SK-N-SH (cell line): ENCODE data around the gene CPNE1. TPM values are rescaled to one million over a fixed set of nuclear protein-coding genes. Genes with fewer than 3 reads are reported as not detected.

Source experiments
- CTCF ChIA-PET: fragments of 300-600, 350-600 bp; formaldehyde crosslinking; extraction: SDS; loops from one replicate; lab custom pipeline; 2021; lab: Yijun Ruan, JAX
- POLR2A ChIA-PET: fragments of 350-600 bp; sonication (Branson Sonifier 250); formaldehyde crosslinking; extraction: SDS; loops from one replicate; lab custom pipeline; 2020; ENCODE audit warnings: antibody characterized with exemption, inconsistent platforms; lab: Yijun Ruan, JAX
- DNase-seq: peaks from one replicate; pipeline ENCODE4 v3.0.0; 2012
- H2AFZ ChIP-seq: fragments of 200-600 bp; sonication (generic); 2 replicates; pipeline ENCODE4 v1.8.1; 2016; ENCODE audit warnings: antibody characterized with exemption, mild to moderate bottlenecking, low read depth
- H3F3A ChIP-seq: fragments of 200-600 bp; sonication (generic); replicated peaks from 2 replicates; pipeline ENCODE3; 2016; ENCODE audit warnings: antibody characterized with exemption, mild to moderate bottlenecking; ENCODE audit not compliant: insufficient read depth
- H3K27ac ChIP-seq, 2 experiments: fragments of 200-500 bp in 1 of 2; fragments of 200-600 bp in 1 of 2; sonication (Bioruptor generic) in 1 of 2; sonication (generic), shearing (Covaris generic) in 1 of 2; 2 replicates each; pipeline versions ENCODE4 v1.5.1 to v1.6.1; 2014 to 2016; ENCODE audit warnings: low read depth in 2 of 2, inconsistent platforms in 1 of 2, low read length in 1 of 2, mild to moderate bottlenecking in 1 of 2, mixed read lengths in 1 of 2
- H3K27me3 ChIP-seq: fragments of 200-600 bp; sonication (generic), shearing (Covaris generic); 2 replicates; pipeline ENCODE4 v1.6.1; 2016; ENCODE audit warnings: mixed run types; ENCODE audit not compliant: insufficient read depth
- H3K36me3 ChIP-seq, 2 experiments: fragments of 200-500 bp in 1 of 2; fragments of 200-600 bp in 1 of 2; sonication (Bioruptor generic) in 1 of 2; sonication (generic) in 1 of 2; replicated peaks in 1 of 2; 2 replicates each; pipeline versions ENCODE3 to v1.5.1; 2014 to 2016; ENCODE audit warnings: low read length in 1 of 2, mild to moderate bottlenecking in 1 of 2; ENCODE audit not compliant: insufficient read depth in 2 of 2, control insufficient read depth in 1 of 2
- H3K4me1 ChIP-seq, 2 experiments: fragments of 200-500 bp in 1 of 2; fragments of 200-600 bp in 1 of 2; sonication (Bioruptor generic) in 1 of 2; sonication (generic), shearing (Covaris generic) in 1 of 2; 2 replicates each; pipeline versions ENCODE4 v1.5.1 to v1.6.1; 2014 to 2016; ENCODE audit warnings: low read depth in 1 of 2, low read length in 1 of 2, mixed run types in 1 of 2; ENCODE audit not compliant: insufficient read depth in 2 of 2, control insufficient read depth in 1 of 2
- H3K4me2 ChIP-seq: fragments of 200-600 bp; sonication (generic), shearing (Covaris generic); 2 replicates; pipeline ENCODE4 v1.6.1; 2017; ENCODE audit warnings: mixed run types
- H3K4me3 ChIP-seq, 2 experiments: fragments of 200-500 bp in 1 of 2; fragments of 200-600 bp in 1 of 2; sonication (Bioruptor generic) in 1 of 2; sonication (generic), shearing (Covaris generic) in 1 of 2; 2 replicates each; pipeline versions ENCODE4 v1.5.1 to v1.8.1; 2014 to 2016; ENCODE audit warnings: low read depth in 2 of 2, inconsistent platforms in 1 of 2, low read length in 1 of 2, mild to moderate bottlenecking in 1 of 2, mixed read lengths in 1 of 2, moderate library complexity in 1 of 2
- H3K79me2 ChIP-seq: fragments of 200-600 bp; sonication (generic); 2 replicates; pipeline ENCODE4 v1.8.1; 2017; ENCODE audit warnings: mild to moderate bottlenecking; ENCODE audit not compliant: insufficient read depth
- H3K9ac ChIP-seq: fragments of 200-600 bp; sonication (generic); 2 replicates; pipeline ENCODE4 v1.6.1; 2017; ENCODE audit warnings: mixed run types
- H3K9me2 ChIP-seq: fragments of 200-600 bp; sonication (generic); 2 replicates; pipeline ENCODE4 v1.6.1; 2017; ENCODE audit warnings: mixed run types
- H3K9me3 ChIP-seq: fragments of 200-600 bp; sonication (generic); 2 replicates; pipeline ENCODE4 v1.6.1; 2017; ENCODE audit warnings: mixed run types, mild to moderate bottlenecking, moderate library complexity
- H4K20me1 ChIP-seq: fragments of 200-600 bp; sonication (generic); 2 replicates; pipeline ENCODE4 v1.6.1; 2017; ENCODE audit warnings: mild to moderate bottlenecking, mixed run types; ENCODE audit not compliant: insufficient read depth
- ELF1 ChIP-seq: IDR thresholded peaks from 2 replicates; pipeline ENCODE4 v1.4.0; 2012
- EZH2phosphoT487 ChIP-seq: fragments of 200-600 bp; sonication (generic); IDR thresholded peaks from 2 replicates; pipeline ENCODE4 v1.6.1; 2017; ENCODE audit warnings: low read depth, mixed run types, mild to moderate bottlenecking, antibody characterized with exemption, moderate library complexity, borderline replicate concordance
- FOSL2 ChIP-seq: IDR thresholded peaks from 2 replicates; pipeline ENCODE4 v1.4.0; 2012; ENCODE audit warnings: low read depth, mild to moderate bottlenecking, moderate library complexity, borderline replicate concordance
- FOXJ3 ChIP-seq: sonication (generic); formaldehyde crosslinking; IDR thresholded peaks from 2 replicates; pipeline ENCODE4 v1.5.1; 2020; ENCODE audit warnings: mild to moderate bottlenecking, missing genetic modification reagents
- GATA2 ChIP-seq: sonication (generic); formaldehyde crosslinking; IDR thresholded peaks from 2 replicates; pipeline ENCODE4 v1.5.0; 2020; ENCODE audit warnings: mild to moderate bottlenecking, missing genetic modification reagents
- JUND ChIP-seq: IDR thresholded peaks from 2 replicates; pipeline ENCODE4 v1.4.0; 2012
- NRF1 ChIP-seq: IDR thresholded peaks from 2 replicates; pipeline ENCODE4 v1.6.1; 2012; ENCODE audit warnings: low read depth, mild to moderate bottlenecking, low read length
- POLR2AphosphoS5 ChIP-seq: IDR thresholded peaks from 2 replicates; pipeline ENCODE4 v1.6.1; 2012; ENCODE audit warnings: low read depth, low read length
- RAD21 ChIP-seq: IDR thresholded peaks from 2 replicates; pipeline ENCODE4 v1.6.1; 2012; ENCODE audit warnings: mild to moderate bottlenecking, low read length
- REST ChIP-seq: IDR thresholded peaks from 2 replicates; pipeline ENCODE4 v1.6.1; 2012; ENCODE audit warnings: mild to moderate bottlenecking, low read depth, low read length, moderate library complexity
- TAF1 ChIP-seq: IDR thresholded peaks from 2 replicates; pipeline ENCODE4 v1.6.1; 2012; ENCODE audit warnings: low read depth, mild to moderate bottlenecking, low read length, moderate library complexity, borderline replicate concordance
- TCF12 ChIP-seq: IDR thresholded peaks from 2 replicates; pipeline ENCODE4 v1.4.0; 2012
- TEAD4 ChIP-seq: IDR thresholded peaks from 2 replicates; pipeline ENCODE4 v1.4.0; 2012; ENCODE audit warnings: mild to moderate bottlenecking, borderline replicate concordance; ENCODE audit not compliant: insufficient read depth
- YY1 ChIP-seq: IDR thresholded peaks from 2 replicates; pipeline ENCODE4 v1.4.0; 2012; ENCODE audit warnings: low read depth, mild to moderate bottlenecking
- WGBS: methylation state at CpG from one replicate; pipeline ENCODE4 v1.1.6; 2017; ENCODE audit warnings: low lambda C conversion rate; 5-methylcytosine and 5-hydroxymethylcytosine counted together
- polyA plus RNA-seq, 3 experiments: library from polyadenylated mRNA; depleted of rRNA; stranded (reverse); fragments of >200 nt; gene quantifications; 2 replicates each; pipeline ENCODE4 v1.2.3, GENCODE V29; 2012
- TF ChIP-seq, protein P1 (sequence below): fragments of 150-350 bp; IDR thresholded peaks from 2 replicates; pipeline ENCODE4 v1.6.1; 2017; ENCODE audit warnings: antibody characterized with exemption, low read length, low read depth, borderline replicate concordance

CPNE1 gene
- polyA plus RNA-seq, 1 of the 3 experiments (the other 2 are of a cell fraction) = 279 TPM

DNA sequence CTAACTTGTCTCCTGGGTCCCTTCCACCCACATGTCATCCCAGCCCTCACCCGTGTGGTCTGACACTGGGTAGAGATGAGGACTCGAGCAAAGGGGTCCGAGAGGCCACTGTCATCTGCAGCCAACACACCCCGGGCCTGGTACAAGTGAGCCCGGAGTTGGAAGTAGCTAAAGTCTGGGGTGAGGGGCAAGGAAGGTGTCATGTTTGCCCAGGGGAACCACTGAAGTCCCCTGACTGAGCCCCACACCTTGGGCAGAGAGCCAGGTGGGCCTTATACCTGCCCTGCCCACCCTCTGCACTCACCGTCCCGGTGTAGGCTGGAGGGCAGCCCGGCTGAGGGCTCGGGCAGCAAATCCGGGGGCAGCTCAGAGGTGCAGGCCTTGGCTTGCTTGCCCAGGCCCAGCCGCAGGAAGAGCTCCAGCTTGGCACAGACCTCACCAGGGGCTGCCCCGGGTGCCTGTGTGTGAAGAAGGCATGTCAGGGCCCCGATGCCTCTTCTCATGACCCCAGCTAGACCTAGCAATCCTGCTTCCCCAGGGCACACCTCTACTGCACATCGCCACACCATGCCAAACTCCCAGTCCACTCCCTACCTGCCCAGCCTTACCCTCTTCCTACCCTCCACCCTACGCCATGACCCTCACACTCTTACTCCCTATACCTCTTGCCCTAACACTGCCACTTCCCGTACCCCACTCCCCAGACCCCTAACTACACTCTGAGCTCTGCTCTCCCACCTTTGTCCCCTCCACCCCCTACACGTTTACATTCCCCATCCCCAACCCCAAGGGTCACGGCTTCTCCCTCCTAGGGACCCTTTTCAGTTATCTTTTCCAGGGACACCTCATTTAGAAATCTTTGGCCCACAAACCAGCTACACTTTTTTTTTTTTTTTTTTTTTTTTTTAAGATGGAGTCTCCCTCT is 80.8 kb downstream of the CPNE1 start:
- no peak overlapping the region for H2AFZ ChIP-seq
- no peaks in the 10 kb centered on the region for H3F3A ChIP-seq
- ChIA-PET CTCF (interaction anchor here (1.1 to 1.4 kb wide), 2 partner anchors 17 to 36 kb away, joined by 3 to 4 read pairs; no protein-coding TSS in a partner anchor), POLR2A (no interaction called here)
- 90% methylated on average over 5 of the region's 18 CpGs for WGBS
- H3K9ac ChIP-seq = no peak overlapping the region
- no peak overlapping the region for H3K4me3 ChIP-seq
- H3K79me2 ChIP-seq = no peaks in the 10 kb centered on the region
- H3K27ac ChIP-seq = no peak overlapping the region
- H3K36me3 ChIP-seq = no peaks in the 10 kb centered on the region
- H3K9me2 ChIP-seq = no peaks in the 10 kb centered on the region
- TF ChIP-seq, protein P1, sequence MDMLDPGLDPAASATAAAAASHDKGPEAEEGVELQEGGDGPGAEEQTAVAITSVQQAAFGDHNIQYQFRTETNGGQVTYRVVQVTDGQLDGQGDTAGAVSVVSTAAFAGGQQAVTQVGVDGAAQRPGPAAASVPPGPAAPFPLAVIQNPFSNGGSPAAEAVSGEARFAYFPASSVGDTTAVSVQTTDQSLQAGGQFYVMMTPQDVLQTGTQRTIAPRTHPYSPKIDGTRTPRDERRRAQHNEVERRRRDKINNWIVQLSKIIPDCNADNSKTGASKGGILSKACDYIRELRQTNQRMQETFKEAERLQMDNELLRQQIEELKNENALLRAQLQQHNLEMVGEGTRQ = no peak
- TF ChIP-seq JUND = no peak
- no peak for TF ChIP-seq ELF1
- TF ChIP-seq FOSL2 = no peak
- H3K9me3 ChIP-seq = no peaks in the 10 kb centered on the region; the same call in 1 of the 2 replicates
- no peaks in the 10 kb centered on the region for H3K27me3 ChIP-seq
- H4K20me1 ChIP-seq = no peaks in the 10 kb centered on the region
- no peak for DNase-seq
- no peaks in the 10 kb centered on the region for H3K4me1 ChIP-seq
- H3K4me2 ChIP-seq = no peak overlapping the region

- no peaks in the 10 kb centered on the region for H3F3A ChIP-seq
- ChIA-PET POLR2A (no interaction called here), CTCF (interaction anchor here (0.6 kb wide), 1 partner anchor 37 kb away, joined by 4 read pairs; no protein-coding TSS in a partner anchor)
- H3K36me3 ChIP-seq = no peaks in the 10 kb centered on the region
- no peak for DNase-seq
- no peaks in the 10 kb centered on the region for H3K4me1 ChIP-seq
- H3K79me2 ChIP-seq = no peaks in the 10 kb centered on the region
- TF ChIP-seq POLR2AphosphoS5 (no peak), REST (no peak), RAD21 (no peak), TAF1 (no peak), TEAD4 (no peak), TCF12 (no peak), EZH2phosphoT487 (no peak), FOXJ3 (no peak), FOSL2 (no peak), ELF1 (no peak), GATA2 (CRISPR knock-in tag) (no peak), YY1 (no peak), NRF1 (no peak)
- TF ChIP-seq, protein P1 = no peak
- H3K9me2 ChIP-seq = no peaks in the 10 kb centered on the region
- no peaks in the 10 kb centered on the region for H4K20me1 ChIP-seq
- H3K27ac ChIP-seq = no peak overlapping the region
- H3K27me3 ChIP-seq = no peaks in the 10 kb centered on the region
- H3K4me2 ChIP-seq = no peak overlapping the region
- H3K9ac ChIP-seq = no peak overlapping the region
- 77% methylated on average over 10 of the region's 12 CpGs for WGBS
- no peaks in the 10 kb centered on the region; the same call in 1 of the 2 replicates for H3K9me3 ChIP-seq
- H2AFZ ChIP-seq = no peak overlapping the region
- H3K4me3 ChIP-seq = no peak overlapping the region
Observed at GRCh38 chr20:35582741-35583404, 81.8 kb downstream of the CPNE1 start.
